HPDE6-E6E7 (cell line): ENCODE measurements around the gene SMDT1.

Source experiments
- DNase-seq: peaks from one replicate; pipeline ENCODE4 v3.0.0; 2011; ENCODE audit warnings: missing footprints; ENCODE audit errors: extremely low spot score

Gene SMDT1, protein sequence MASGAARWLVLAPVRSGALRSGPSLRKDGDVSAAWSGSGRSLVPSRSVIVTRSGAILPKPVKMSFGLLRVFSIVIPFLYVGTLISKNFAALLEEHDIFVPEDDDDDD

DNA sequence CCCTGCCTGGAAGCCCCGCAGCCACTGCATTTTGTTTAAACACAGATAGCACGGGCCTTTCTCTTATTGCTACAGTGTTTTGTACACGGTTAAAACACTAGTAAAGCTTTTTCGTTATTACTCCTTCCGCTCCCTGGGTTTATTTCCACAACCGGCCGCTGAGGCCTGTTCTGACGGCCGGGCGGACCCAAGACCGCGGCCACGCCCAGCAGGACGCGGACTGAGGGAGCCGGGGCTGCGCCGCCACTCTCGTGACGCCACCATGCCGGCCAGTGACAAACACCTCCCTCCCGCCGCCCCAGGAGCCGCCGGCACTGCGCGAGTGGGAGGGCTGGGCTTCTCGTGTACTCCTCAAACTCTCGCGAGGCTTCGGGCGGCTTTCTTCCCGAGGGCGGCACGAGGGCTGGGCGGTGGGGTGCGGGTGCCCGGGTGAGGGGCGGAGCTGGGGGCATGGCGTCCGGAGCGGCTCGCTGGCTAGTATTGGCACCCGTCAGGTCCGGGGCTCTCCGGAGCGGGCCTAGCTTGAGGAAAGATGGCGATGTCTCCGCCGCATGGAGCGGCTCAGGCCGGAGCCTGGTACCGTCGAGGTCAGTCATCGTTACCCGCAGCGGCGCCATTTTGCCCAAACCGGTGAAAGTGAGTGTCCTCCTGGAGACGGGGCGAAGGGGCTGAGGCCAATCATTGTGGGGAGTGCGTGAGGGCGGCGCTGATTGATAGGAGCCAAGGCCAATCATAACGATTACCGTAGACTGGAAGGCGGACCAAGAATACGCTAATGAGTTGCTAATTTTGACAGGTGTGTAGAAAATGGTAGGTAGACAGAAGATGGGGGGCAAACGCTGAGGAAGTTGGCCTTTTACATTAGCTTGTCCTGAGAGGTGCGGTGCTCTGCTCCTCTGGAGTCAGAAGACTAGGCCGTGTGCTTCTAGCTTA lies at the start of gene SMDT1:
Gene SMDT1, plus strand, starts transcription at position 382 of the 933 bp plus-strand sequence. Its CDS starts 69 bp downstream, at position 451.
- DNase-seq, result peak; percentile 99

DNA sequence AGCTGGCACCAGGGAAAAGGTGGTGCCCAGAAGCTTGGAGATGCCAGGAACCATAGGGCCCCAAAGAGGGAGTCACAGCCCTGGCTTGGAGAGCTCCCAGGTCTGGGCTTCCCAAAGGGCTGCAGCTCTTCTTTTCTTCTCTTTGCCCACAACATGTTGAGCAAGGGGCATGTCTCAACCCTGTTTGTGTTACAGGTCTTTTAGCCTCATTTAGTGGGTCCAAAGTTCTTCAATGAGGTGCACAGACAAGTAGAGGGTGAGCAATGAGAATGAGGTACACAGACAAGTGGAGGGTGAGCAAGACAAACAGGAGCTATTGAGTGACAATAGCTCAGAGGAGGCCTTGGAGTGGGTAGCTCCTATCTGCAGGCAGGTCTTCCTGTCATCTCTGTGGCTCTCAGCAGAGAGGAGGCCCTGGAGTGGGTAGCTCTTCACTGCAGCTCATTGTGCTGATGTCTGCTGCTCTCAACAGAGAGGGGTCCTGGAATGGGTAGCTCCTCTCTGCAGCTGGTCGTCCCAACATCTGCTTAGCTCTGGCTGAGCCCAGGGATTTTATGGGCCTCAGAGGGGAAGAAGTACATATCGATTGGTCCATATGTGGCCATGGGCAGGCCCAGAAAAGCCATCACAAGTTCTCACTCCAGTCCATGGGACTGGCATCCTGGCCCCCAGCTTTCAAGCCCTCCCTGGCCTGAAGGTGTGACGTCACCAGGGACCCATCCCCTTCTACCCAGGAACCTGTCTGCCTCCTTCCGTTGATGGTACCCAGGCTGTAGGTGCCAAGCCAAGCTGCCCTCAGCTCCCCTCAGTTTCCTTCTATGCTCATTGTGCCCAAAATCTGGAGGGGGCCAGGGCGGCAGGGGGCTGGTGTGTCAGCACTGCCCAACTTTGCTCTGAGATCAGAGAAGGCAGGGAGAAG lies 46.0 kb upstream of the SMDT1 start:
- no peak for DNase-seq

DNA sequence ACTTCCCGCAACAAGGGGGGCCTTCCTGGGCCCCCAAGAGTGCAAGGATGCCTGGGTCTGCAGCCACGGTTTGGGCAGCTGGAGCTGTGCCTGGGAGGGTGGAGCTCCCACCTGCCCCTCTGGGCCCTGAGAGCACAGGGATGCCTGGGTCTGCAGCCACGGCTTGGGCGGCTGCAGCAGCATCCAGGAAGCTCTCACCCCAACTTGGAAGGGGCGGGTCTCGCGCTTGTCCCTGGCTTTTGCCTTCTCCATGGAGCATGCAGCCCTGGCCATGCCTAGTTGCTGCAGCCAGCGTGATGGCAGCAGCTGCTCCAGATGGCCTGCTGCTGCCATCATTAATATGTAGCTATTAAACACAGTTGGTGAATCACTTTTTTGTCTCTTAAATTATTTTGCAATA lies 44.2 kb upstream of the SMDT1 start:
- DNase-seq, result no peak

DNA sequence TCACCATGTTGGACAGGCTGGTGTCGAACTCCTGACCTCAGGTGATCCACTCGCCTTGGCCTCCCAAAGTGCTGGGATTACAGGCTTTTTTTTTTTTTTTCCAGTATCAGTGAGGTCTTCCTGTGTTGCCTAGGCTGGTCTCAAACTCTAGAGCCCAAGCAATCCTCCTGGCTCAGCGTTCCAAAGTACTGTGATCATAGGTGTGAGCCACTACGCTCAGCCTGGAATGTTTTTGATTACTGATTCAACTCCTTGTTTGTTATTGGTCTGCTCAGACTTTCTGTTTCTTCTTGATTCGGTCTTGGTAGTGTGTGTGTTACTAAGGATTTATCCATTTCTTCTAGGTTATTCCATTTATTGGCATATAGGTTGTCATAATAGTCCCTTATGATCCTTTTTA lies 40.2 kb upstream of the SMDT1 start:
- DNase-seq, result no peak

DNA sequence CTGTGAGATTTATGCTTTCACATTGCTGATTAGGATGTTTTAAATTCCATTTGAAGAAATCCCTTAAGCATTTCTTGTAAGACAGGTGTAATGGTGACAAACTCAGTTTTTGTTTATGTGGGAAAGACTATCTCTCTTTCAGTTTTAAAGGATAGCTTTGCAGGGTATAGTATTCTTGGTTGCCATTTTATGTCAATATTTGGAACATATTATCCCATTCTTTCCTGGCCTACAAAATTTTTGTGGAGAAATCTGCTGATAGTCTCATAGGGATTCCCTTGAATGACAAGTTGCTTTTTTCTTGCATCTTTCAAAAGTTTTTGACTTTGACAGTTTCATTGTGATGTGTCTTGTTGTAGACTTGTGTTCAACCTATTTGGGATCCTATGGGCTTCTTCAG lies 37.7 kb upstream of the SMDT1 start:
- no peak for DNase-seq

DNA sequence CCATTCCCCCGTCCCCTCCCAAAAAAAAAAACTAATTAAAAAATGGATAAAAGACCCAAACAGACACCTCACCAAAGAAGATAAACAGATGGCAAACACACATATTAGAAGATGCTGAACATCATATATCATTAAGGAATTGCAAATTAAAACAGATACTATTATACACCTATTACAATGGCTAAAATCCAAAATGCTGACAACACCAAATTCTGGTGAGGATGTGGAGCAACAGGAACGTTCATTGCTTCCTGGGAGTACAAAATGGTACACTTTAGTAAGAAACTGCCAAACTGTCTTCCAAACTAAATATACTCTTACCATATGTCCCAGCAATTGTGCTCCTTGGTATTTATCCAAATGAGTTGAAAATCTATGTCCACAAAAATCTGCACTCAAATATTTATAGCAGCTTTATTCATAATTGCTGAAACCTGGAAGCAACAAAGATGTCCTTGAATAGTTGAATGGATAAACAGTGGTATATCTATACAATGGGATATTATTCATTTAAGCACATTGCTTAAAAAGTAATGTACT lies 28.8 kb upstream of the SMDT1 start:
- no peak for DNase-seq

DNA sequence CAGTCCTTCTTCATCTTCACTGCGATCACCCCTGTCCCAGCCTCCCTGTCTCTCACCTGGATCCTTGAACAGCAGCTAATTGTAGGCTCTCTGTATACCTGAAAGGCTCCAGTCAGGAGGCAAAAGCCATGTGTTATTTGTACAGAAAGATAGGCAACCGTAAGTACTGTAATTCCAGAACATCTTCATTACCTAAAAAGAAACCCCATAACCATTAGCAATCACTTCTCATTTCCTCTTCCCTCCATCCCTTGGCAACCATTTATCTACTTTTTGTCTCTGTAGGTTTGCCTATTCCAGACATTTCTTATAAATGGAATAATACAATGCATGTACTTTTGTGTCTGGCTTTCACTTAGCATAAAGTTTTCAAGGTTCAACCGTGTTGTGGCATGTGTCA lies 26.7 kb upstream of the SMDT1 start:
- DNase-seq, result no peak

DNA sequence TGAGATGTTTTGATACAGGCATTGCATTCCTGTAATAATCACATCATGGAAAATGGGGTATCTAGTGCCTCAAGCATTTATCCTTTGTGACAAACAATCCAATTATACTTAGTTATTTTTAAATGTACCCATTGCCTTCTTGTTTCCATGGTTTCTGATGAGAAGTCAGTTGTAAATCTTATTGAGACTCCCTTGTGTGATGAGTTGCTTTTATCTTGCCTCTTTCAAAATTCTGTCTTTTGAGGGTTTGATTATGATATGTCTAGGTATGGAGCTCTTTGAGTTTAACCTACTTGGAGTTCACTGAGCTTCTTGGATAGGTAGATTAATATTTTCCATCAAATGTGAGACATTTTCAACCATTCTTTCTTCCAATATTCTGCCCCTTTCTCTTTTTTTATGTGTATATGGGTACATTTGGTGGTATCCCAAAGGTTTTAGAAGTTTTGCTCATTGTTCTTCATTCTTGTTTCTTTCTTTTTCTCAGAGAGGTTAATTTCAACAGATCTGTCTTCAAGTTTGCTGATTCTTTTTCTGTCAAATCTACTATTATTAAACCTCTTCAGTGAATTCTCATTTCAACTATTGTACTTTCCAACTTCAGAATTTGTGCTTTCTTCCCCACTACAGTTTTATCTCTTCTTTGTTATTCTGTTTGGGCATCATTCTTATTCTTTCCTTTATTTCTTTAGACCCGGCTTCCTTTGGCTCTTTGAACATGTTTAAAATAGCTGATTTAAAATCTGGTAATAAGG lies 22.6 kb upstream of the SMDT1 start:
- no peak for DNase-seq

DNA sequence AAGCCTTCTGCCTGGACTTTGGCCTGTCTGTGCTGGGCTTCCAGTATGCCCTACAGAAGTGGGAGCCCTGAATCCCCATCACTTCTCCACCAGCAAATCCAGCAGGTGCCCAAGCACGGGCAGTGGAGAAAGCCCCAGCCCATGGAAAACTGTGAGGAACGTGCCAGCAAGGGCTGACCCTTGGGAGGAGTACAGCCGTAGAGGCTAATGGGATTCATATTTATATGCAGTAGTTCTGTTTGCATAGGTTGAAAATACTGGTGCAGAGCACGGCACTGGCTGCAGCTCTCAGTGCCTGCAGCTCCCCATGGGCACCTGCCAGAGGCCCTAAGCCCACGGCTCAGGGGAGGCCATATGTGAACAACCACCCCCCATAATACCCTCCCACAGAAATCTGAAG lies 19.0 kb upstream of the SMDT1 start:
- DNase-seq, result no peak

DNA sequence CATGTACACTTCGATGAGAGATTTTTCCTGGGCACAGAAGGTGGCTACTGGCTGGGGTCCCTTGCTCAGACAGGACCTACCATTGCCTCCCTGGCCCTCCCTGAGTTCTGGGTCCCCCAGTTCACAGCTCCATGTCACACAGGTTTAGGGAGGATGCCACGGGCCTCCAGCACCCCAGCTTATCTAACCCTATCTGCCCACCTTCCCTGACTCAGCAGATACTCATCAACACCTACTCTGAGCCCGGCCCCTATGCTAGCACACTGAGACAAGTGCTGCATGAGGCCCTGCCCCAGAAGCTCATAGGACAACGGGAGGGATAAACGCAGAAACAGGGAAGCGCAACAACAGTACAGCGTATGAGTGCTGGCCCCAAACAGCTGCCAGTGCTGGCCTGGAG lies 18.5 kb upstream of the SMDT1 start:
- no peak for DNase-seq

DNA sequence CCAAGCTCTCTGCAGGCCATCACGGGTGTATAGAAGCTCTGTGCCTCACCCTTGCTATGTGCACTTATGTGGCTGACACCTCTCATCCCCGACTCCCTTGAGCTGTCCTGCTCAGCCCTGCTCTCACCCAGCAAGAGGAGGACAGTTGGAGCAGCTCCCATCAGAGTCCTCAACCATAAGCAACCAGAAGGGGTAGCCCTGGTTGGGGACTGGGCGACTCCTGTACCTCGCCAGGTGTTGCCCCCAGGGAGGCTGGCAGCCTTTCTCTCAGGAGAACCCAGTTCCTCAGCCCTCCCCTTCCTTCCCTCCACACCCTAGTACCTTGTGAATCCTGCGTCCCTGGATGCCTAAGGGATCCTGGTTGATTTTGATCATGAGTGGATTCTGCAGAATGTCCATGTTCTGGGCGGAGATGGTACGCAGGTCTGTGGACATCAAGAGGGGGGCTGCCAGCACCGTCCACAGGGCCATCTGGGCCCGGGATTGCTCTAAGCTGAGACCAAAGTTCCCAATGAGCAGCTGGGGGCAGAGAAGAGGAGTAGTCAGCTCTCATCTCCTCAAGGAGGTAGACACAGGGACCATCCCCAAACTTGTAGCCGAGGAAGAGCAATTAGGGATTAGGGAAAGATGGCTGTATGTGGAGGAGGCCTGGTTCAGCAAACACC lies 16.9 kb upstream of the SMDT1 start:
- DNase-seq, result no peak

DNA sequence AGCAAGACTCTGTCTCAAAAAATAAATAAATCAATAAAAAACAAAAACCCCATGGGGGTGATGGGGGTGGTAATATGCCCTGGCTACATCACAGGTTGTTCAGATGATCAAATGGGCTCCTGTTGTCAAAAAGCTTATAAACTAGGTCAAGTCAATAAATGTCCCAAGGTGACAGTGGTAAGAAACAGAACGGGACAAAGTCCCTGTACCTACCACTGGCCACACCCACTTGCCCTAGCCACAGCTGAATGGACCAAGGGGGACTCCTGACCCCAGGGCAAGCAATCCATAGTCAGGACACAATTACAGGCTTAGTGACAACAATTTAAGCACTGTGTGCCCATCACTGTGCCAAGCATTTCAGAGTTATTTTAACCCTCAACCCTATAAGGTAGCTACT lies 14.9 kb upstream of the SMDT1 start:
- DNase-seq, result no peak

DNA sequence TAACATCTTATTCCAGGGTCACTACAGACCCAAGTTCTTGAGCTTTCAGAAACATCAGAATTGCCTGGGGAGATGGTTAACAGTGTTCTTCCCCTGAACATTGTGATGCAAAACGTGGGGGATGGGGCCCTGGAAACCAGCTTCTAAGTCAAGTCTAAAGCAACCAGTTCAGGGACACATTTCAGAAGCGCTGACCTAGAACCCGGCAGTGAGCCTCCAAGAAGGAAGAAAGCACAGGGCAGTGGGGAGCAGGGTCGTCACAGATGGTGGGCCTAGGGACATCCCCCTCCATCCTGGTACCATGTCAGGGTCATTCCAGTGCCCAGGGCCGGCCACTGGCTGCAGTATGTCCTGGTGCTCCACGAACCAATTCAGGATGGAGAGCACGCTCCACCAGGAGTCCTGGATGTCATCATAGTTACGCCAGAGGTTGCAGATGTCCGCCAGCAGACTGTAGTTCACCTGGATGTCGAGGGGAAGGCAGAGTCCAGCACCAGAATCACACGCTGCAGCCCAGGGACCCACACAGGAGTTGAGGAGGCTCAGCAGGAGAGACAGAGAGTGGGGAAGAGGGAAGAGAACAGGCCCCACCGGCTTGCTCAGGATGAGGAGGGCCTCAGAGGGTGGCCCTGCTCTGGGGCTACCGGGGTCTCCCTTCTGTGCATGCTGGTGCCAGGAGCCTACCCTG lies 13.9 kb upstream of the SMDT1 start:
- DNase-seq, result no peak

DNA sequence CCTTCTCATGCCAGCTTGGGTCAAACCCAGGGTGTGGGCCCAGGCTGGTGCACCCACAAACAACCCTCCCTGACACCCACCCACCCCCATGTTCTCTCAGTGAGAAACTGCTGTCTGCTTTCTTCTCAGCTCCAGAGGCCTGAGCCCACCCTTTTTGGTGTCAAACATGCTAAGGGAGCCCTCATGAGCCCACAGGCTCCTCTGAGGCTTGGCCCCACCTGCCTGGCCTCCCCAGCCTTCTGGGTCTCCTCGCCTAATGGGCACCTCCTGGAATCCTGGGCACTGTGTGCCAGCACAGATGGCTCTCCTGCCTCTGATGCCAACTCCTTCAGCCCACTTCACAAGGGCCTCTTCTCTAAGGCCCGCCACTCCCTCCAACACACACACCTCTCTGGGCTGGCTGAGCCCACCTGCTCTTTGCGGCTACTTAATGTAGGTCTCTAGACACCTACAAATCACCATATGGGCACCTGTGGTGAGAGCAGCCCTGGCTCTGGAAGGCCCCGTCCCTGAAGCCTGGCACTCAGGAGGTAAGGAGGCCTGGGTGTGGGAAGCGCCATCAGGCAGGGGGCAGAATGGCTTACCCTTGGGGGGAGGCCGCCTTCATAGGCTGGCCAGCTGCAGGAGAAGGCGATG lies 13.3 kb upstream of the SMDT1 start:
- no peak for DNase-seq

DNA sequence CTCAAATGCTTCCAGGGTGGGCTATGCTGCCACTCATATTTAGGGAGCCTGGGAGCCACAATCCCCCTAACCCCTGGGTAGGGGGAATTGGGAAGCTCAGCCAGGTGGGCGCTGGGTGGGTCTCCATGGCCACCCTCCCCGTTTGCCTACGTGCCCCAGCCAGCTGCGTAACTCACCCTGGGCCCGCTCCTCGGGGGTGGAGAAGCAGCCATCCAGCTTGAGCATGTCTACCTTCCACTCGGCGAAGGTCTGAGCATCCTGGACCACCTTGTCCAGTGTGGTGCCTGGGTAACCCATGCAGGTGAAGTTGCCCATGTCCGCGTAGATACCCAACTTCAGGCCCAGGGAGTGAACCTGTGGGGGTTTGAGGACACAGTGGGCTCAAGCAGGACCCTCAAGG lies 12.6 kb upstream of the SMDT1 start:
- DNase-seq, result no peak

DNA sequence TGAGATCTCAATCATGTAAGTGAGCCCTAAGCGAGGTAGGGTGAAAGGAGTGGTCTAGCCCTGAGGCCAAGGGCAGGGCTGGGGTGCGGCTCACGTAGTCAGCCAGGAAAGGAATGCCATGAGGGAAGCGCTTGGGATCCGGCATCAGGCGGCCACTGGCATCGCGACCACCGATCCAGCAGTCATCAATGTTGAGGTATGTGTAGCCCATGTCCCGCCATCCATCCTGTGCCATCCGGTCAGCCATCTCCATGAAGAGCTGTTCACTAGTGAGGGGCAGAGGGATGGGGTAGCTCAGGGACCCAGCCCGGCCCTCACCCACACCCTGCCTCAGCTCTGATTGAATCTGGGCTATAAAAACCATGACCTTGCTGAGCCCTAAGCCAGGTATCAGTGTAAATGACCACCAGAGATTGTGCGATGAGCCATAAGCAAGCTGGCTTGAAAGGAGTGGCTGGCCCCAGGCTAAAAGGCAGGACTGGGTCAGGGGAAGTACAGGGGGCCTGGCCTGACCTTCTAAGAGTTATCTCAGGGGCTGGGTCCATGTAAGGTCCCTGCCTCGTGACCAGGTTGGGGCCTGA lies 11.7 kb upstream of the SMDT1 start:
- DNase-seq, result no peak

DNA sequence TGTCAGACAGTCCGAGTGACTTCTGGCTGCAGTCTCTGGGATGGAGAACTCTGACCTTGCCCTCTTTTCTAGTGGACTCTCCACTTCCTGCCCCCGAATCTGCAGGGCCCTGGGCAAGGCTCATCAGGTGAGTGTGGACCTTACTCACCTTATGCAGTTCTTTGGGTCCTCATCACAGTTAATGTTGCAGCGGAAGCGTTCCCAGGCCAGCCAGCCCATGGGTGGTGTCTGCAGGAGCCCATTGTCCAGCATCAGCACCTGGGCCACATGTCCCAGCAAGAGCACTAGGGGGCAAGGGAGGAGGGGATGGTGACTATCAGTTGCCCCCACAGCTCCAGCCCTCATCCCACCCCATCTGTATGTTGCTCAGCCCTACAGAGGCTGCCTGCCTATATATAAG lies 11.2 kb upstream of the SMDT1 start:
- DNase-seq, result no peak

DNA sequence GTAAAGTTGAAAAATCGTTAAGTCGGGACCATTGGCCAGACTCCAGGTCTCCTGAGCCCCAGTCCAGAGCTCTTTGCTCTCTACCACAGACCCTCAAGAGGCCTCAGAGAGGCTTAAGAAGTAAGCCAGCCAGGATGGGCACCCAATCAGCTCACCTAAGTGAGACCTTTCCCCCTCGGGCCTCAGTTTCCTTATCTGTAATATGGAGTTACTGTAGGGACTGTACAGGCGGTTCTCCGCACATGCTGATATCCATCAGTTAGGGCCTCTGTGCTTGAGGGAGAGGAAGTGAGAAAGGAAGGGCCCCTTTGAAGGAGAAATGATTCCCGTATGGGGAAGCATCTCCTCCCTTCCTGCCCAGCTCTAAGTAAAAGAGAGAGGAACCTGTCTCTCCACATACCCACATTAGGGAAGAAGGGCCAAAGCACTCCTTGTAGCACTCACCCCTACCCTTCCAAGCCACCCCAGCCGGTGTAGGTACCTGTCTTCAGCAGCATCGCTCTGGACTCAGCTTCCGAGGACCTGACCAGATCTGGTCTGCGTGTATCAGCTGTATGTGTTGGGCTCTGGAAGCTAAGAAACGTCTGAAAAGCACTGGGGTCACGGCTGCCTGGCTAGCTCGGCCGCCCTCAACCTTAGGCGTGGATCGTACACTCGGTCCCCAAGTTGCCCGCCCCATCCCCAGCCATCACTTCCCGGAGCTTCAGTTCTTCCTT lies 9.5 kb upstream of the SMDT1 start:
- no peak for DNase-seq
